GM12873 (cell line): ENCODE data around the gene PLXNA4.

Experiments used
- CTCF ChIP-seq: IDR thresholded peaks from 2 replicates; pipeline ENCODE4 v1.5.1; 2012; ENCODE audit warnings: low read depth, mild to moderate bottlenecking, moderate library complexity, low read length, control low read depth; ENCODE audit not compliant: insufficient read depth; ENCODE audit errors: missing control alignments

PLXNA4 gene

DNA sequence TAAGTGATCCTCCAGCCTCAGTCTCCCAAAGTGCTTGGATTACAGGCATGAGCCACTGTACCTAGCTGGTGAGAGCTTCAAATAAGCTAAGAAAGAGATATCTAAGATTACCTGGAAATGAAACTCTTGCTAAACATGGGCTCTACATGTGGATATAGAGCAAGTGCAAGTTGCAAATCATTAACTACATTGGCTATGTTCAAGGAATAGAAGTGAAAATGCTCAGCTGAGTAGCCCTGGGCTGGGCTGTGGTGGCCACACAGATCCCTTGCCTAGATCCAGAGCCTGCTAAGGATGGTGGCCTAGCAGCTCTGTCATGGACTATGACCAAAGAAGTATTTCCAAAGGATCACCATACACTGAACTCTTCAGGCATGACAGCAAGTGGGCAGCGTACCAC lies 209.3 kb downstream of the PLXNA4 start:
- no peak for TF ChIP-seq CTCF

DNA sequence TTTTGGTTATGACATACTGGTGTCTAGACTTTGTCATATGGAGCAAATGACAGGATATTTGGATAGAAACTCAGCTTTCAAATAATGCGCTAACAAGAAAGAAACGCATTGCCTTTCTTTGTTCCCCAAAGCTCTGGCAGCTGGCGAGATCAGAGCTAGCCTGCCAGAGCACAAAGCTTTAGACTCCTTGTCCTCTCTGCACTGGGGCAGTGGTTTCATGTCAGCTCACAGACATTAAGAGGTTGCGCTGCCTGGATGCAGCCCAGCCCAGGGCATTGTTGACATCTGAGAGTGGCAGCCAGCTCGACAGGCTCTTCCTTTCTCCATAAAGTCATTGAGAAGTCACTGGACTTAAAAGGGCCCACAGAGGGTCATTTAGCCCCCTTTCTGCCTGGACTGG lies 212.0 kb downstream of the PLXNA4 start:
- TF ChIP-seq CTCF, result no peak

GRCh38 chr7:132362059-132362458 lies 214.2 kb downstream of the PLXNA4 start:
- TF ChIP-seq CTCF, result no peak

DNA sequence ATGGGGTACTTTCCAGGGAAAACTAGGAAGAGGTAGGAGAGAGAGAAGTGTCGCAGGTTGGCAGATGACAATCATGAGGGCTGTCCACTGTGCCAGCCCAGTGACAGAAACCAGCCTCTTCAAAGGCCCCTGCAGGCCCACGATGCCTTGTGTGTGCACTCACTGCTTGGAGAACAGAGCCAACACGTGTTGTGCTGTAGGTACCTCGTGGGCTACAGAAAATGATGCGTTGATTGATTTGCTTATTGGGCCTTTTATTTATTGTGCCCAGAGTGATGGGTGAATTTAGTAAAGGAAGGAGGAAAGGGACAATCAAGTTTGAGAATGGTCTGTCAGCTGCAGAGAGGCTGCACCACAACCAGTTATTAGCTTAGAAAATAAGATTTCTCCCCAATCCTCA lies 215.1 kb downstream of the PLXNA4 start:
- TF ChIP-seq CTCF, result no peak

GRCh38 chr7:132359743-132360142 lies 216.5 kb downstream of the PLXNA4 start:
- TF ChIP-seq CTCF, result no peak

- no peak for TF ChIP-seq CTCF
These were observed 221.2 kb downstream of the PLXNA4 start for GRCh38 chr7:132355048-132355447.

DNA sequence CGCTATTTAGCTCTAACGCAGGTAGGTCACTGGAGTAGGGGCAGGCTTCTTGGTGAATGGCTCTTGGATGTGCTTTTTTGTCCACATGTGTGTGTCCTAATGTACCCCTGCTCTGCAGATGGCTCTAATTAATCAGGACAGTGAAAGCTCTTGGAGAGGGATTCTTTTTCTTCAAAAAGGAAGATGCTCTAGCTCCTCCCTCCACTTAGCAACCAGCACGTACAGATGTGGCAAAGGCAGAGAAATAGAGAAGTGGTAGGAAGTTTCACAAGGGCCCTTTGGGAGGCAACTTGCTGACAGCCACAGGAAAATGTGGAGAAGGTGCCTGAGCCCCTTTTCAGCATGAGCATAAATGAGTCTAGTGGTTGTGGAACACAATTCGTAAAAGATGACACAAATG lies 221.7 kb downstream of the PLXNA4 start:
- no peak for TF ChIP-seq CTCF
